GM12878 (cell line): ENCODE data around the gene TH. TPM values are rescaled to one million over a fixed set of nuclear protein-coding genes. Genes with fewer than 3 reads are reported as not detected.

Experiments used
- ATAC-seq: fragments of 200-7000 bp; cut with Tn5 transposase; 3 replicates; pipeline ENCODE4 v1.9.1; 2020; ENCODE audit warnings: mild to moderate bottlenecking, moderate library complexity
- BruUV-seq: library from RNA; stranded (reverse); fragments of 400-500 nt; replicated peaks from 2 replicates; lab custom pipeline; 2021; lab: Mats Ljungman, UMichigan
- CTCF ChIA-PET: fragments of 300-600 bp; sonication (Branson Sonifier 250); formaldehyde crosslinking; extraction: SDS; loops from one replicate; lab custom pipeline; 2021; ENCODE audit warnings: inconsistent platforms; lab: Yijun Ruan, JAX
- POLR2A ChIA-PET: fragments of 350-600 bp; formaldehyde crosslinking; extraction: SDS; loops from one replicate; lab custom pipeline; 2021; ENCODE audit warnings: inconsistent platforms; lab: Charles Lee
- RAD21 ChIA-PET: fragments of 300-600 bp; sonication (Branson Sonifier 250); formaldehyde crosslinking; loops from one replicate; lab custom pipeline; 2023; ENCODE audit warnings: antibody characterized with exemption; ENCODE audit not compliant: unreplicated experiment; lab: Charles Lee
- SMC1A ChIA-PET: fragments of 300-600 bp; sonication (Branson Sonifier 250); formaldehyde crosslinking; loops from one replicate; lab custom pipeline; 2023; ENCODE audit not compliant: unreplicated experiment, uncharacterized antibody; lab: Charles Lee
- DNase-seq: peaks from one replicate; pipeline ENCODE4 v3.0.0-alpha.2; 2011; ENCODE audit warnings: low read depth, low spot score
- FAIRE-seq: peaks from 3 replicates; lab custom pipeline; 2011; peaks lifted over from hg19 to GRCh38; lab: Jason Lieb, UNC
- H2AFZ ChIP-seq: 2 replicates; pipeline ENCODE4 v1.6.0; 2011; ENCODE audit warnings: low read depth, low read length, control low read depth; ENCODE audit not compliant: control insufficient read depth
- H3K27ac ChIP-seq: 2 replicates; pipeline ENCODE4 v1.5.1; 2011; ENCODE audit warnings: control low read depth; ENCODE audit not compliant: control insufficient read depth, insufficient read depth
- H3K27me3 ChIP-seq, 2 experiments: replicated peaks in 1 of 2; 2 replicates each; pipeline versions ENCODE4 v1.6.0 to v1.6.1; 2011; ENCODE audit warnings: low read length in 1 of 2; ENCODE audit not compliant: control insufficient read depth in 2 of 2, insufficient read depth in 2 of 2
- H3K36me3 ChIP-seq, 2 experiments: 2 replicates each; pipeline ENCODE4 v1.5.1; 2011; ENCODE audit warnings: low read length in 1 of 2; ENCODE audit not compliant: control insufficient read depth in 2 of 2, insufficient read depth in 2 of 2
- H3K4me1 ChIP-seq: 2 replicates; pipeline ENCODE4 v1.6.1; 2011; ENCODE audit warnings: mild to moderate bottlenecking, low read length, moderate library complexity, mixed read lengths; ENCODE audit not compliant: control insufficient read depth, insufficient read depth
- H3K4me2 ChIP-seq: 2 replicates; pipeline ENCODE4 v1.6.0; 2011; ENCODE audit warnings: control low read depth; ENCODE audit not compliant: control insufficient read depth, insufficient read depth
- H3K4me3 ChIP-seq: fragments of 200-600 bp; sonication (generic); 2 replicates; pipeline ENCODE4 v1.5.1; 2016
- H3K79me2 ChIP-seq: 2 replicates; pipeline ENCODE4 v1.6.0; 2011; ENCODE audit warnings: low read length; ENCODE audit not compliant: control insufficient read depth, insufficient read depth
- H3K9ac ChIP-seq: 2 replicates; pipeline ENCODE4 v1.8.0; 2011; ENCODE audit warnings: low read length, control low read depth, mixed read lengths; ENCODE audit not compliant: control insufficient read depth, insufficient read depth
- H3K9me3 ChIP-seq: replicated peaks from 3 replicates; pipeline ENCODE4 v1.5.1; 2011; ENCODE audit warnings: mild to moderate bottlenecking, low read length; ENCODE audit not compliant: control insufficient read depth, insufficient read depth
- H4K20me1 ChIP-seq: 2 replicates; pipeline ENCODE4 v1.6.0; 2011; ENCODE audit not compliant: control insufficient read depth, insufficient read depth
- EP300 ChIP-seq, 2 experiments: fragments of 150-350 bp in 1 of 2; IDR thresholded peaks; 2 replicates each; pipeline ENCODE4 v1.6.1; 2011 to 2012; ENCODE audit warnings: low read depth in 2 of 2, low read length in 2 of 2, borderline replicate concordance in 1 of 2, improper control_type of control experiment in 1 of 2, inconsistent platforms in 1 of 2; ENCODE audit not compliant: control insufficient read depth in 1 of 2
- EZH2 ChIP-seq: IDR thresholded peaks from 2 replicates; pipeline ENCODE4 v1.6.1; 2012; ENCODE audit warnings: low read depth, mild to moderate bottlenecking, control low read depth, inconsistent platforms, low read length, borderline replicate concordance; ENCODE audit not compliant: control insufficient read depth
- HDGF ChIP-seq: fragments of 450-650 bp; IDR thresholded peaks from 2 replicates; pipeline ENCODE4 v1.6.1; 2016; ENCODE audit warnings: antibody characterized with exemption
- NR2C1 ChIP-seq: fragments of 450-650 bp; IDR thresholded peaks from 2 replicates; pipeline ENCODE4 v1.6.1; 2017; ENCODE audit warnings: antibody characterized with exemption, mild to moderate bottlenecking, moderate library complexity
- POLR2AphosphoS5 ChIP-seq: IDR thresholded peaks from 2 replicates; pipeline ENCODE4 v1.6.1; 2011; ENCODE audit warnings: mild to moderate bottlenecking, low read length, inconsistent platforms
- RB1 ChIP-seq: fragments of 450-650 bp; formaldehyde crosslinking; IDR thresholded peaks from 2 replicates; pipeline ENCODE4 v1.6.1; 2017; ENCODE audit warnings: mild to moderate bottlenecking, borderline replicate concordance
- TBL1XR1 ChIP-seq: IDR thresholded peaks from 2 replicates; pipeline ENCODE4 v1.6.1; 2012; ENCODE audit warnings: low read depth, low read length, improper control_type of control experiment
- YY1 ChIP-seq: IDR thresholded peaks from 2 replicates; pipeline ENCODE4 v1.6.1; 2011; ENCODE audit warnings: low read depth, mild to moderate bottlenecking, low read length
- WGBS: methylation state at CpG from one replicate; pipeline ENCODE4 v1.1.6; 2016; ENCODE audit warnings: low lambda C conversion rate; ENCODE audit not compliant: insufficient replicate concordance, insufficient coverage; ENCODE audit errors: missing lambda C conversion rate; 5-methylcytosine and 5-hydroxymethylcytosine counted together
- in situ Hi-C: fragments of 300-500 bp; cut with MboI; formaldehyde crosslinking; loops from 9 replicates; pipeline ENCODE4 v1.14.3; 2018; ENCODE audit warnings: mixed read lengths
- intact Hi-C: fragments of 100-400 bp; cut with micrococcal nuclease; formaldehyde crosslinking; loops from one replicate; pipeline ENCODE4 v1.14.2; 2022; ENCODE audit not compliant: unreplicated experiment
- polyA plus RNA-seq, 11 experiments: library from polyadenylated mRNA; depleted of rRNA in 4 of 11; unstranded in 6 of 11; stranded (reverse) in 5 of 11; fragments of >200 nt; fragmentation: Nextera tagmentation in 4 of 11; fragmentation: Illumina TruSeq in 1 of 11; extraction: Ambion mirVana in 4 of 11; extraction: Trizol in 1 of 11; gene quantifications; 1 replicate in 1 of 11; 2 replicates in 10 of 11; pipeline versions ENCODE4 v1.2.1 to v1.2.3, GENCODE V29; 2011 to 2016; ENCODE audit warnings: inconsistent platforms in 2 of 11, missing spikeins in 2 of 11, low read depth in 1 of 11
- total RNA-seq, 4 experiments: library from RNA; depleted of rRNA in 3 of 4; stranded (reverse); fragments of >200 nt in 3 of 4; fragmentation: Illumina TruSeq in 1 of 4; extraction: Trizol in 1 of 4; gene quantifications; 2 replicates each; pipeline versions ENCODE4 v1.2.1 to v1.2.3, GENCODE V29; 2013 to 2021
- TF ChIP-seq, protein P1 (sequence below): fragments of 450-650 bp; IDR thresholded peaks from 2 replicates; pipeline ENCODE4 v1.6.1; 2016; ENCODE audit warnings: mild to moderate bottlenecking

The TH gene
- total and polyA plus RNA-seq, 10 of the 15 experiments (the other 5 are each of a cell fraction or from before 2014, with no cell fraction given), result not detected

DNA sequence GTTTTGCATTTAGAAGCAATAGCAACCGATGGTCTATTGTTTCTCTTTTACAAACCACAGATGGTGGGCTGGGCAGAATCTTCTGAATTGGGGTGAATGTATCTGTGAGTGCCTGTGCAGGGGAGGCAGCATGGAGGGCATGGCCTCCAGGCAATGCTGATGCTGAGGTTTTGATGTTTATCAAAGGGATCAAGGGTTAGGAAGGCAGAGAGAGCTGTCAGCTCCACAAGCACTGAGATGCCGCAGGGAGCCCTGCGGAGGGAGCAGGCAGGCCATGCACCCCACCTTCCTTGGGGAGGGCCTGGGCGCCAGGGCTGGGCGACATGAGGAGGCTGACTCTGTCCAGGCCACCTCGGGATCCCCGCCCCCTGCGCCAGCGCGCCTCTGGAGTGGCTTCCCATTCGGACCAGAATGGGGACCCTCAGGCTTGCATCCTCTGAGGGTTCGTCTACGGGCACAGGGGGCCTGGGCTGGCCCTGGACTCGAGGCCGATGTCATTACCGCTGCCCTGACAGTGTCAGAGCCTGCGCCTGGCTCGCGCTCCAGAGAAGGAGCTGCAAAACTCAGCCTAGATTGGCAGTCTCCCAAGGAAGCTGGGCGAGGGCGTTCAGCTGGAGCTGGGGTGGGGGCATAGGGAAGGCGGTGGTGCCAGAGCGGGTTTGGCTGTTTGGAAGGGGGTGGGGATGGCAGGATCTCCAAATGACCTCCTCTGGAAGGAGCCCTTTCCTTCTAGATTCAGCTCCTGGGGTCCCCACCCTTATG lies 13.9 kb upstream of the TH start:
- WGBS, result 39% methylated on average over 23 of the region's 23 CpGs
- no peak overlapping the region for H2AFZ ChIP-seq
- no peaks in the 10 kb centered on the region for H3K36me3 ChIP-seq
- H3K9ac ChIP-seq, result no peak overlapping the region
- H3K79me2 ChIP-seq, result no peaks in the 10 kb centered on the region
- H3K4me3 ChIP-seq, result no peak overlapping the region
- RAD21 ChIA-PET, result no interaction called here
- H3K9me3 ChIP-seq, result no peaks in the 10 kb centered on the region
- FAIRE-seq (no peak), DNase-seq (no peak), ATAC-seq (no peak)
- SMC1A ChIA-PET, result no interaction called here
- POLR2A ChIA-PET, result no interaction called here
- H3K4me1 ChIP-seq, result no peaks in the 10 kb centered on the region
- intact Hi-C loops, result no loop called here
- no peak overlapping the region for H3K27ac ChIP-seq
- H3K27me3 ChIP-seq, result no peaks in the 10 kb centered on the region
- BruUV-seq, result no TSS peak
- H3K4me2 ChIP-seq, result no peak overlapping the region
- CTCF ChIA-PET, result no interaction called here
- H4K20me1 ChIP-seq, result no peaks in the 10 kb centered on the region
- in situ Hi-C loops, result no loop called here
- TF ChIP-seq TBL1XR1, result no peak
- no peak for TF ChIP-seq EZH2
- TF ChIP-seq NR2C1, result no peak
- TF ChIP-seq HDGF, result no peak
- TF ChIP-seq RB1, result no peak
- TF ChIP-seq EP300 (IDR thresholded peaks at IDR 0.05; ENCODE audit: borderline replicate concordance in 1 of 2, control insufficient read depth in 1 of 2, low read depth in 2 of 2, low read length in 2 of 2), result no peak
- no peak for TF ChIP-seq POLR2AphosphoS5
- TF ChIP-seq, protein P1, sequence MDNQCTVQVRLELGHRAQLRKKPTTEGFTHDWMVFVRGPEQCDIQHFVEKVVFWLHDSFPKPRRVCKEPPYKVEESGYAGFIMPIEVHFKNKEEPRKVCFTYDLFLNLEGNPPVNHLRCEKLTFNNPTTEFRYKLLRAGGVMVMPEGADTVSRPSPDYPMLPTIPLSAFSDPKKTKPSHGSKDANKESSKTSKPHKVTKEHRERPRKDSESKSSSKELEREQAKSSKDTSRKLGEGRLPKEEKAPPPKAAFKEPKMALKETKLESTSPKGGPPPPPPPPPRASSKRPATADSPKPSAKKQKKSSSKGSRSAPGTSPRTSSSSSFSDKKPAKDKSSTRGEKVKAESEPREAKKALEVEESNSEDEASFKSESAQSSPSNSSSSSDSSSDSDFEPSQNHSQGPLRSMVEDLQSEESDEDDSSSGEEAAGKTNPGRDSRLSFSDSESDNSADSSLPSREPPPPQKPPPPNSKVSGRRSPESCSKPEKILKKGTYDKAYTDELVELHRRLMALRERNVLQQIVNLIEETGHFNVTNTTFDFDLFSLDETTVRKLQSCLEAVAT, result no peak
- no peak for TF ChIP-seq YY1
